Esophagus muscularis mucosa (tissue), 3 donors: ENCODE measurements around the gene TRAF3.

Experiments used
- CTCF ChIP-seq, 3 experiments: fragments of 200-600 bp in 2 of 3; fragments of 450-650 bp in 1 of 3; sonication (generic) in 2 of 3; IDR thresholded peaks; one replicate each; pipeline ENCODE4 v1.5.1; 2017 to 2019; ENCODE audit warnings: antibody characterized with exemption in 3 of 3, mild to moderate bottlenecking in 2 of 3, moderate library complexity in 1 of 3
- POLR2A ChIP-seq: fragments of 450-650 bp; IDR thresholded peaks from one replicate; pipeline ENCODE4 v1.6.1; 2017; ENCODE audit warnings: antibody characterized with exemption, moderate library complexity, mild to moderate bottlenecking, low read depth
- POLR2AphosphoS5 ChIP-seq, 2 donors: sonication (generic); formaldehyde crosslinking; IDR thresholded peaks; one replicate each; pipeline ENCODE4 v1.6.1; 2017; ENCODE audit warnings: antibody characterized with exemption in 2 of 2

GRCh38 chr14:102903889-102904512 is 126.8 kb downstream of the TRAF3 start:
- TF ChIP-seq POLR2AphosphoS5 (IDR thresholded peaks at IDR 0.05): no peak
- TF ChIP-seq POLR2A: no peak
- no peak for TF ChIP-seq CTCF (IDR thresholded peaks at IDR 0.05)
